Glutamatergic neuron (in vitro differentiated cells): Measurements from ENCODE around the gene RTCB. TPM values are rescaled to one million over a fixed set of nuclear protein-coding genes. Genes with fewer than 3 reads are reported as not detected.
A peak's percentile ranks its signal among the peaks of the same experiment; 100 is the strongest.
"Not testable (repeated sequence)": the region's sequence is repeated elsewhere in the genome, so short reads cannot be mapped to it uniquely, and the experiment has no call there.

ENCODE experiments used
- DNase-seq: peaks from one replicate; pipeline ENCODE4 v3.0.0; 2022
- H3K27ac Mint-ChIP-seq: one replicate; pipeline ENCODE4 v1.8.0; 2020; ENCODE audit warnings: mild to moderate bottlenecking, mixed read lengths, inconsistent platforms; ENCODE audit not compliant: unreplicated experiment
- H3K27me3 Mint-ChIP-seq: one replicate; pipeline ENCODE4 v1.8.0; 2020; ENCODE audit warnings: mild to moderate bottlenecking, moderate library complexity, mixed read lengths, inconsistent platforms; ENCODE audit not compliant: unreplicated experiment
- H3K36me3 Mint-ChIP-seq: one replicate; pipeline ENCODE4 v1.8.0; 2020; ENCODE audit warnings: mild to moderate bottlenecking, mixed read lengths, inconsistent platforms; ENCODE audit not compliant: unreplicated experiment
- H3K4me1 Mint-ChIP-seq: one replicate; pipeline ENCODE4 v1.8.0; 2020; ENCODE audit warnings: mild to moderate bottlenecking, low read depth, mixed read lengths, inconsistent platforms; ENCODE audit not compliant: unreplicated experiment
- H3K4me3 Mint-ChIP-seq: one replicate; pipeline ENCODE4 v1.8.0; 2020; ENCODE audit warnings: mild to moderate bottlenecking, mixed read lengths, inconsistent platforms; ENCODE audit not compliant: unreplicated experiment
- H3K9me3 Mint-ChIP-seq: one replicate; pipeline ENCODE4 v1.8.0; 2020; ENCODE audit warnings: mild to moderate bottlenecking, moderate library complexity, mixed read lengths, inconsistent platforms; ENCODE audit not compliant: unreplicated experiment
- CTCF ChIP-seq: fragments of 200-600 bp; sonication (generic); IDR thresholded peaks from one replicate; pipeline ENCODE4 v1.5.0; 2021; ENCODE audit not compliant: partially characterized antibody, unreplicated experiment
- total RNA-seq: library from RNA; stranded (reverse); fragmentation: NEBNext Ultra II Directional; extraction: Animal tissue kit (Norgen Biotek cat#: 25700); gene quantifications from one replicate; pipeline ENCODE4 v1.2.1, GENCODE V29; 2021; ENCODE audit not compliant: unreplicated experiment

The RTCB gene
- total RNA-seq, 1 donor from 2014 or later = 87.6 TPM

GRCh38 chr22:32364210-32364609 is 47.8 kb downstream of the RTCB start:
- no peak overlapping the region for H3K27ac Mint-ChIP-seq
- DNase-seq = no peak
- H3K9me3 Mint-ChIP-seq = peaks cover 2% of the 10 kb centered on the region
- H3K36me3 Mint-ChIP-seq = no peaks in the 10 kb centered on the region
- no peaks in the 10 kb centered on the region for H3K4me1 Mint-ChIP-seq
- H3K27me3 Mint-ChIP-seq = peaks cover 2% of the 10 kb centered on the region
- no peak overlapping the region for H3K4me3 Mint-ChIP-seq
- no peak for TF ChIP-seq CTCF

GRCh38 chr22:32361257-32361656 is 50.8 kb downstream of the RTCB start:
- no peak overlapping the region for H3K27ac Mint-ChIP-seq
- no peak for DNase-seq
- H3K27me3 Mint-ChIP-seq = peaks cover 5% of the 10 kb centered on the region
- H3K36me3 Mint-ChIP-seq = no peaks in the 10 kb centered on the region
- H3K4me1 Mint-ChIP-seq = peaks cover 7% of the 10 kb centered on the region
- no peak overlapping the region for H3K4me3 Mint-ChIP-seq
- peaks cover 2% of the 10 kb centered on the region for H3K9me3 Mint-ChIP-seq
- TF ChIP-seq CTCF = no peak

- not testable (repeated sequence) for H3K36me3 Mint-ChIP-seq, DNase-seq, H3K27me3 Mint-ChIP-seq, H3K9me3 Mint-ChIP-seq, H3K4me1 Mint-ChIP-seq, H3K4me3 Mint-ChIP-seq, H3K27ac Mint-ChIP-seq
These were observed 52.0 kb downstream of the RTCB start for GRCh38 chr22:32360096-32360495.

GRCh38 chr22:32357567-32357966 is 54.5 kb downstream of the RTCB start, which contains the start of gene RFPL3:
Gene RFPL3, plus strand, starts transcription at chr22:32357867. Its CDS starts 205 bp downstream, at chr22:32358072.
- H3K27ac Mint-ChIP-seq = peak within 1 kb of the TSS; percentile 28
- not testable (repeated sequence) for DNase-seq, H3K9me3 Mint-ChIP-seq, H3K27me3 Mint-ChIP-seq, H3K36me3 Mint-ChIP-seq, H3K4me1 Mint-ChIP-seq
- peak within 1 kb of the TSS; percentile 59 for H3K4me3 Mint-ChIP-seq

GRCh38 chr22:32355760-32356159 is 56.3 kb downstream of the RTCB start:
- Mint-ChIP-seq H3K27me3 (peaks cover 7% of the 10 kb centered on the region), H3K4me1 (peaks cover 7% of the 10 kb centered on the region), H3K27ac (no peak overlapping the region), H3K9me3 (no peaks in the 10 kb centered on the region), H3K4me3 (peak overlapping the region; percentile 30), H3K36me3 (peaks cover 8% of the 10 kb centered on the region)
- TF ChIP-seq CTCF = no peak
- no peak for DNase-seq

- Mint-ChIP-seq H3K9me3 (no peaks in the 10 kb centered on the region), H3K4me3 (no peak overlapping the region), H3K36me3 (peaks cover 8% of the 10 kb centered on the region), H3K27ac (no peak overlapping the region), H3K27me3 (peaks cover 7% of the 10 kb centered on the region), H3K4me1 (peaks cover 7% of the 10 kb centered on the region)
- DNase-seq = no peak
- TF ChIP-seq CTCF = no peak
These were observed 57.4 kb downstream of the RTCB start for GRCh38 chr22:32354360-32355351.
